ENCODE results near the gene SLC16A11. TPM values are rescaled to one million over a fixed set of nuclear protein-coding genes. Genes with fewer than 3 reads are reported as not detected.

Gene SLC16A11
- polyA plus RNA-seq, 1 donor from 2014 or later: not detected

Small RNAs within 50 kb of the gene (small RNA-seq; reads per million reads assigned to genes)
- gene AC120057.1: 0 reads per million in 3 experiments

Other genes with a start within 250 kb of the SLC16A11 start
- 0.06 TPM in 1 of 2 replicates, not detected in the other for gene TEKT1, start 212.4 kb downstream of the SLC16A11 start, polyA plus RNA-seq
- not detected in 2 replicates for gene ALOX12, start 48.0 kb downstream of the SLC16A11 start, polyA plus RNA-seq
- 122 and 136 TPM in 2 replicates for gene RNASEK, start 31.5 kb downstream of the SLC16A11 start, polyA plus RNA-seq
- not detected in 2 replicates for gene BCL6B, start 21.0 kb downstream of the SLC16A11 start, polyA plus RNA-seq
- gene SLC16A13, start 8.1 kb downstream of the SLC16A11 start, polyA plus RNA-seq: 0.90 TPM in 1 of 2 replicates, not detected in the other
- not detected in 2 replicates for gene CLEC10A, start 36.2 kb upstream of the SLC16A11 start, polyA plus RNA-seq
- not detected in 2 replicates for gene ASGR2, start 70.7 kb upstream of the SLC16A11 start, polyA plus RNA-seq
- 75.6 and 80.2 TPM in 2 replicates for gene ASGR1, start 135.3 kb upstream of the SLC16A11 start, polyA plus RNA-seq
- gene DLG4, start 175.7 kb upstream of the SLC16A11 start, polyA plus RNA-seq: 126 and 145 TPM in 2 replicates
- gene ACADVL, start 175.8 kb upstream of the SLC16A11 start, polyA plus RNA-seq: 397 and 483 TPM in 2 replicates
- 41.1 and 59.2 TPM in 2 replicates for gene DVL2, start 190.4 kb upstream of the SLC16A11 start, polyA plus RNA-seq
- gene PHF23, start 195.4 kb upstream of the SLC16A11 start, polyA plus RNA-seq: 55.7 and 60.3 TPM in 2 replicates
- gene GABARAP, start 198.4 kb upstream of the SLC16A11 start, polyA plus RNA-seq: 384 and 512 TPM in 2 replicates
- 37.3 and 39.4 TPM in 2 replicates for gene CTDNEP1, start 207.6 kb upstream of the SLC16A11 start, polyA plus RNA-seq
- gene ELP5, start 208.1 kb upstream of the SLC16A11 start, polyA plus RNA-seq: 82.7 and 99.5 TPM in 2 replicates
- 0.27 TPM in 1 of 2 replicates, not detected in the other for gene CLDN7, start 218.4 kb upstream of the SLC16A11 start, polyA plus RNA-seq
- gene SLC2A4, start 237.6 kb upstream of the SLC16A11 start, polyA plus RNA-seq: not detected in 2 replicates